ENCODE data around the gene TMEM266.
A peak's percentile ranks its signal among the peaks of the same experiment; 100 is the strongest.

The TMEM266 gene

DNA sequence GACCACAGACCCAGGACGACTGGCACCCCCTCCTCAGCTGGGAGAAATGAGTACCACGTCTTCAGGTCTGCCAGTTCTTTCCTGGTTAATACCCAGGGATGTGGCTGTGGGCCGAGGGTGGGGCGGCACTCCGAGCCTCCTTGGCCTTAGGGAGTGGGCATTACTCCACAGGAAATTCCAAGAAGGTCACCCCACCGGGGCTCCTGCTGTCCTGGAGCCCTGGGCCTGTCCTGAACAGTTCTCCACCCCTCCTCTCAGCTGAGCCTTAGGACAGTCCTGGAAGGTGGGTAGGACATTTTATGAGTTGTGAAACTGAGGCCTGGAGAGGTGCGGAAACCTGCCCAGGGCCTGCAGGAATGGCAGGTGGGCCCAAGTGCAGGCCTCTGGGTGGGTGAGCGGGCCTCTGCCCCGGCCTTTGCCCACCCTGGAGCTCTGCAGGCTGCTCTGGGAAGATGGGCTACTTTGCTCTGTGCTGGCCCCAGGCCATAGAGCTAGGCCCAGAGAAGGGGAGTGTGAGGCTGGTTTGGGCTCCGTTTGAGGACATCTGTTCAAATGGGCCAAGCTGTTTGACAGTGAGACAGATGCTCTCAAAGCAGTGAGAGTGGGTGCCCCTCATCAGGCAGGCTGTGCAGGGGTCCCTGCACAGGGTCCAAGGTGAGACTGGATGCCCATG is 103.1 kb downstream of the TMEM266 start:
- TF ChIP-seq, protein P1, sequence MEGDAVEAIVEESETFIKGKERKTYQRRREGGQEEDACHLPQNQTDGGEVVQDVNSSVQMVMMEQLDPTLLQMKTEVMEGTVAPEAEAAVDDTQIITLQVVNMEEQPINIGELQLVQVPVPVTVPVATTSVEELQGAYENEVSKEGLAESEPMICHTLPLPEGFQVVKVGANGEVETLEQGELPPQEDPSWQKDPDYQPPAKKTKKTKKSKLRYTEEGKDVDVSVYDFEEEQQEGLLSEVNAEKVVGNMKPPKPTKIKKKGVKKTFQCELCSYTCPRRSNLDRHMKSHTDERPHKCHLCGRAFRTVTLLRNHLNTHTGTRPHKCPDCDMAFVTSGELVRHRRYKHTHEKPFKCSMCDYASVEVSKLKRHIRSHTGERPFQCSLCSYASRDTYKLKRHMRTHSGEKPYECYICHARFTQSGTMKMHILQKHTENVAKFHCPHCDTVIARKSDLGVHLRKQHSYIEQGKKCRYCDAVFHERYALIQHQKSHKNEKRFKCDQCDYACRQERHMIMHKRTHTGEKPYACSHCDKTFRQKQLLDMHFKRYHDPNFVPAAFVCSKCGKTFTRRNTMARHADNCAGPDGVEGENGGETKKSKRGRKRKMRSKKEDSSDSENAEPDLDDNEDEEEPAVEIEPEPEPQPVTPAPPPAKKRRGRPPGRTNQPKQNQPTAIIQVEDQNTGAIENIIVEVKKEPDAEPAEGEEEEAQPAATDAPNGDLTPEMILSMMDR (IDR thresholded peaks at IDR 0.05; ENCODE audit: insufficient read depth, low read depth, low read length, missing control alignments): no peak
- no peak for DNase-seq (ENCODE audit: low read depth)
- no peak overlapping the region for H3K4me3 ChIP-seq (ENCODE audit: low read length)

DNA sequence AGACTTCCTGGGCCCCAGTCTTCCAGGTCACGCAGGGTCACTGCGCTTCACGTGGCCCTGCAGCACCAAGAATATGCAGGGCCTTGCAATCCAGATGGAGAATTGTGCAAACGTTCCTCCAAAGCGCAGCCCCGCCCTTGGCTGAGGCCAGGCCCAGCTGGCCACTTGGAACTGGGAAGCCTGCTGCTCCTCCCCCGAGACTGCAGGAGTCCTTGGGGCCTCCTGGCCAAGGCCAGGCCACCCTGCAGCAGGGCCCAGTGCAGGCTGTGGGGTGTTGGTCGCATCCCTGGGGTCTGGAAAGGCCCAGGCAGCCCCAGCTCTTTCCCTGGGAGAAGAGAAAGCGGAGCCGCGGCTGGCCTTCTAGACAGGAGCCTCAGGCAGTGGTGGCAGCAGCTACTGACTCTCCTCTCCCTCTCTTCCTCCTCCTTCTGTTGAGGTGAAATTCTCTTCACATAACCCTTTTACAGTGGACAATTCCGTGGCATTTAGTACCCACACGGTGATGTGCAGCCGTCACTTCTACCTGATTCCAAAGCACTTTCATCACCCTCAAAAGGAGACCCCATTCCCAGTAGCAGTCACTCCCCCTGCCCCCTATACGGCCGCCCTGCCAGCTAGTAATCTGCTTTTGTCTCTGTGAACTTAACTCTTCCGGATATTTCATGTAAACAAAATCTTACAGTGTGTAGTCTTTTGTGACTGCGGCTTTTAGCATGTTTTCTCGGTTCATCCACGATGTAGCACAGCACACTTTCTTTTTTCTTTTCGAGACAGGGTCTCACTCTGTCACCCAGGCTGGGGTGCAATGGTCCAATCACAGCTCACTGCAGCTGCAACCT is 103.9 kb downstream of the TMEM266 start:
- TF ChIP-seq, protein P1 (IDR thresholded peaks at IDR 0.05; ENCODE audit: insufficient read depth, low read depth, low read length, missing control alignments): no peak
- H3K4me3 ChIP-seq (ENCODE audit: low read length): no peak overlapping the region
- peak; percentile 26 for DNase-seq (ENCODE audit: low read depth)

DNA sequence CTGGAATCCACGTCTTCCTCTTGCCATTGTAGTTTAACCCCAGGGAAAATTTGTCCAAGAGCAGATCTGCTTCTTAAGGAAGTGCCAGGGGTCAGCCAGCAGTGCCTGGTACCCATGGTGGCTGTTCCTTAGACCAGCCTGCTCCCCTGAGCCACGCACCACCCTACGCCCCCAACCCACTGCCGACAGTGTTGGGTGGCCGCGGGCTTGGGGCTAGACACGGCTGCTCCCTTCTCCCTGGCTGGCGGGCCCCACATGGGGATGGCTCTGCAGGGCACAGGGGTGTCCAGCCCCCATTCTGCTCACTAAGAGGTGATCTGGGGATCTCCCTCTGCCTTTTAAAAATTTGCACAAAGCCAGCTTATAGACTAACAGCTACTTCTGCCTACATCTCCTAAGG is 104.8 kb downstream of the TMEM266 start:
- TF ChIP-seq, protein P1 (IDR thresholded peaks at IDR 0.05; ENCODE audit: insufficient read depth, low read depth, low read length, missing control alignments): no peak
- no peak overlapping the region for H3K4me3 ChIP-seq (ENCODE audit: low read length)
- DNase-seq (ENCODE audit: low read depth): no peak

DNA sequence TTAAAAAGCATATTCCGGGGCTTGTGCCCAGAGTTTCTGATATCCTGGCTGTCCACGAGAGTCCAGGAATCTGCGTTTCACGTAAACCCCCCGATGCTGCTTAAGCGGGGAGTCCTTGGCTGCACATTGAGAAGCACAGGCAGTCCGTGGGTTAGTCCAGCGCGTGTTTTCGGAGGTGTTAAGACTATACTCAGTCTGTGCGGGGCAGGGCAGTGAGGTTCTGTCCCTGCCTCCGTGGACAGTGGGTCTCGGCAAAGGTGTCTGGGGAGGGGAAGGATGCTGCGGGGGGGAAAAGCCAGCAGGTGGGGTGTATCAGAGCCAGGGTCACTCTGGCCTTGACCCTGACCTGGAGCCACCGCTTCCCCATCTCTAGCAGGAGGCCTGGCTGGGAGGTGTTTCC is 106.2 kb downstream of the TMEM266 start:
- H3K4me3 ChIP-seq (ENCODE audit: low read length): no peak overlapping the region

DNA sequence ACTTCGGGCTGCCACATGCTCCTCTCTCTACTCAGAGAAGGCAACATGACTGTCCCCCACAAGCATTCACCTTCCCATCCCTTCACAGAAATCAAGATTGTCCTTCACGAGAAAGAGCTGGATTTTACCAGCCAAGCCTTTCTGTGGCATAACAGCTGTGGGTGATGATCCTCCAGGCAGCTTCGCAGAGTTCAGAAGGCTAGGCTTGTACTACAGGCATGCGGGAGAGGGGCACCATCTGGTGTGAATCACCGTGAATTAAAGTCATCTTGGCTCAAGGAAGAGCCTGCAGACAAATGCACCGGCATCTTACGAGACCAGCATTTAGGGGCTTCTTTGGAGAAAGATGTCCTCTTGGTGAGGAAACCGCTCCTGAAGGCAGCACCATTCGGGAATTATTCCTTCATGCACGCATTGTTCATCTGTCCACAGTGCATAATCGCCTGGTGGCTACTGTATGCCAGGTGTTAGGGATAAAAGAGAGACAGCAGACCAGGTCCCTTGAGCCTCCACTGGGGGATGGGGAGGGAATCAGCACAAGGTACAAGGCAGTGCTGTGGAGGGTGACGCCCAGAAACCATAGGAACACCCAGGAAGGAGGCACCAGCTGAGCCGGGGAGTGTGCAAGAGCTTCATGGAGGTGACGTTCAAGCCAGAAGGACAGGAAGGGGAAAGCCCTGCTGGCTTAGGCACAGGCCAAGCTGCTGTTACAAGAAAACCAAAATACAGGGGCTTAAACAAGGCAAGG is 108.6 kb downstream of the TMEM266 start:
- TF ChIP-seq, protein P1 (IDR thresholded peaks at IDR 0.05; ENCODE audit: insufficient read depth, low read depth, low read length, missing control alignments): no peak
- no peak for DNase-seq (ENCODE audit: low read depth)

More for the DNA sequence above, 106.2 kb downstream of the TMEM266 start:
- DNase-seq (ENCODE audit: low read depth): no peak
- TF ChIP-seq, protein P1 (IDR thresholded peaks at IDR 0.05; ENCODE audit: insufficient read depth, low read depth, low read length, missing control alignments): no peak

DNA sequence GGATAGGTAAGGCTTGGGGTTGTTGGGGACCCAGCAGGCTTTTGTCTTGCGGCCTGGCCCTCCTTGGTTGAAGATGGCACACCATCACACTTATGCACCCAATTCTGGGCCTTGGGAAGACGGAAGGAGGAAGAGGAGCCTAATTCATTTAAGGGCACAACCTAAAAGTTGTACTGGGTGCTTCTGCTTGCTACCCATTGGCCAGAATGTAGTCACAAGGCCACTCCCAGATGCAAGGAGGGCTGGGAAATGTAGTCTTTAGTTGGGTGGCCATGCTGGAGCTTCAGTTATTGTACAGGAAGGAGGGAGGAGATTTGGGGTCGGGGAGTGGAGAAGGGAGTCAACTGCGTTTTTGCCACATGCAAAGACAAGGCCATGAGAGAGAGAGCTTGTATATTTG is 109.2 kb downstream of the TMEM266 start:
- TF ChIP-seq, protein P1 (IDR thresholded peaks at IDR 0.05; ENCODE audit: insufficient read depth, low read depth, low read length, missing control alignments): no peak
- H3K4me3 ChIP-seq (ENCODE audit: low read length): no peak overlapping the region
- DNase-seq (ENCODE audit: low read depth): peak; percentile 37

More for the DNA sequence above, 108.6 kb downstream of the TMEM266 start:
- H3K4me3 ChIP-seq (ENCODE audit: low read length): no peak overlapping the region
